Transverse colon (tissue), 4 donors: ENCODE results near the gene FNDC7.

Experiments used
- CTCF ChIP-seq, 5 experiments: fragments of 200-600 bp in 3 of 5; fragments of 450-650 bp in 2 of 5; sonication (generic) in 3 of 5; IDR thresholded peaks; 1 replicate in 2 of 5; 2 replicates in 3 of 5; pipeline ENCODE4 v1.5.1; 2016 to 2017; ENCODE audit warnings: antibody characterized with exemption in 5 of 5, inconsistent platforms in 3 of 5, mild to moderate bottlenecking in 2 of 5, moderate library complexity in 1 of 5
- POLR2A ChIP-seq: fragments of 450-650 bp; IDR thresholded peaks from one replicate; pipeline ENCODE4 v1.6.1; 2016; ENCODE audit warnings: antibody characterized with exemption, mild to moderate bottlenecking, moderate library complexity
- POLR2AphosphoS5 ChIP-seq, 3 donors: sonication (generic); formaldehyde crosslinking; IDR thresholded peaks; one replicate each; pipeline ENCODE4 v1.6.1; 2016; ENCODE audit warnings: antibody characterized with exemption in 3 of 3

DNA sequence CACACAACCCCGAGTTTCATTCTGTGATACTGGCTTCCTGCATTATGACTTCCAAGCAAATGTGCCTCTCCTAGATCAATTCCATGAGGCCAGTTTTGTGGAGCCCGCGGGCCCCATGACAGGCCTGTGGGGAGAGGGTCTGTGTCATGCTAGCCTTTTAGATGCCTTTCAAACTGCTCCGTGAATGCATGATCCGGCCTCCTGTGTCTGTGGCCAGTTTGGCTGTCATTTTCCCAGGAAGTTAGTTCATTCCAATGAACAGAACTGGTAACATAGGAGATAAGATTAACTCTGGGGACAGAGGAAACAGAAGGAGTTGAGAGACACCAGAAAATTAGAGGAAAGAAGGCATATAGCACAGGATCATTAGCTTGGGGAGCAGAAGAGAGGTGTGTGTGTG, 3.2 kb downstream of the FNDC7 start:
- TF ChIP-seq POLR2A (no peak), CTCF (IDR thresholded peaks at IDR 0.05) (no peak), POLR2AphosphoS5 (IDR thresholded peaks at IDR 0.05) (no peak)
